ENCODE data around the gene DRAP1. TPM values are rescaled to one million over a fixed set of nuclear protein-coding genes. Genes with fewer than 3 reads are reported as not detected.

The DRAP1 gene
- total RNA-seq, 1 donor from 2014 or later, result 106 TPM

DNA sequence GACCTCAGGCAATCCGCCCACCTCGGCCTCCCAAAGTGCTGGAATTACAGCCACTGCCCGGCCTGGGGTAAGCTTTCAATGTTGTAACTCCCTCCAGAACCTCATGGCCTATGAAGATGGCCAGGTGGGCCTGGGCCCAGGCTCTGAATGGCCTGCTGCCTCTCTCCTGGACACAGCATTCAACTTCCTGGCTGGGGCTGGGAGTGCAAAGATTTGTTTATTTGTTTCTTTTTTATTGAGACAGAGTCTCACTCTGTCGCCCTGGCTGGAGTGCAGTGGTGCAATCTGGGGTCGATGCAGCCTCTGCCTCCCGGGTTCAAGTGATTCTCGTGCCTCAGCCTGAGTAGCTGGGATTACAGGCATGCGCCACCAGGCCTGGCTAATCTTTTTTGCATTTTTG, 25.5 kb downstream of the DRAP1 start:
- Mint-ChIP-seq H3K27me3 (ENCODE audit: unreplicated experiment) (peaks cover 6% of the 10 kb centered on the region), H3K9me3 (ENCODE audit: unreplicated experiment) (no peaks in the 10 kb centered on the region), H3K4me1 (ENCODE audit: unreplicated experiment) (peaks cover 3% of the 10 kb centered on the region), H3K36me3 (ENCODE audit: unreplicated experiment) (no peaks in the 10 kb centered on the region), H3K4me3 (ENCODE audit: unreplicated experiment) (no peak overlapping the region), H3K27ac (ENCODE audit: unreplicated experiment) (no peak overlapping the region)
- DNase-seq (ENCODE audit: extremely low spot score, unreplicated experiment), result no peak
- TF ChIP-seq, protein P1, sequence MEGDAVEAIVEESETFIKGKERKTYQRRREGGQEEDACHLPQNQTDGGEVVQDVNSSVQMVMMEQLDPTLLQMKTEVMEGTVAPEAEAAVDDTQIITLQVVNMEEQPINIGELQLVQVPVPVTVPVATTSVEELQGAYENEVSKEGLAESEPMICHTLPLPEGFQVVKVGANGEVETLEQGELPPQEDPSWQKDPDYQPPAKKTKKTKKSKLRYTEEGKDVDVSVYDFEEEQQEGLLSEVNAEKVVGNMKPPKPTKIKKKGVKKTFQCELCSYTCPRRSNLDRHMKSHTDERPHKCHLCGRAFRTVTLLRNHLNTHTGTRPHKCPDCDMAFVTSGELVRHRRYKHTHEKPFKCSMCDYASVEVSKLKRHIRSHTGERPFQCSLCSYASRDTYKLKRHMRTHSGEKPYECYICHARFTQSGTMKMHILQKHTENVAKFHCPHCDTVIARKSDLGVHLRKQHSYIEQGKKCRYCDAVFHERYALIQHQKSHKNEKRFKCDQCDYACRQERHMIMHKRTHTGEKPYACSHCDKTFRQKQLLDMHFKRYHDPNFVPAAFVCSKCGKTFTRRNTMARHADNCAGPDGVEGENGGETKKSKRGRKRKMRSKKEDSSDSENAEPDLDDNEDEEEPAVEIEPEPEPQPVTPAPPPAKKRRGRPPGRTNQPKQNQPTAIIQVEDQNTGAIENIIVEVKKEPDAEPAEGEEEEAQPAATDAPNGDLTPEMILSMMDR (IDR thresholded peaks at IDR 0.05), result no peak

DNA sequence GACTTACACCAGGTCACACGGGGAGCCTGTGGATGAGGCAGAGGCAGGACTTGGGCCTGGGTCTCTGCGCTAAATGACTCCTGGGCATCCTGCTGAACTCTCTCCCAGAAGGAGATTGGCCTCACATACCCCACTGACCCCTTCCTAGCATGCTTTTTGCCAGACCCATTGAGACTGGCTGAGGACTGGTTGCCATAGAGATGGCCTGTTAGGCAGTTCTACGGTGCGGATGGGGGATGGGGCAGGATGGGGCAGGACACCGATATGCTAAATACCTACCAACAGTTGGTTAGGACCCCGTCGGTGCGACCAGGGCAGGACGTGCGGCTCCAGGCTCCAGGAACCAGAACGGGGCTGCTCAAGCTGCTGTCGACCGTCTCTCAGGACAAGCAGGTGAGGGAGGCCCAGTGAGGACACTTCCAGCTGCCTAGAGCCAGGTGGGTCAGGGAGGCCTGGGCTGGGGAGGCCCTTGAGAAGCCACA, 26.2 kb downstream of the DRAP1 start, which contains the start of gene TSGA10IP:
TSGA10IP (plus strand) TSS at position 51 of the 482 bp plus-strand sequence; CDS start at position 247, 196 bp downstream.
- Mint-ChIP-seq H3K27me3 (ENCODE audit: unreplicated experiment) (peaks cover 6% of the 10 kb centered on the region), H3K4me3 (ENCODE audit: unreplicated experiment) (no peak within 1 kb of the TSS), H3K27ac (ENCODE audit: unreplicated experiment) (no peak within 1 kb of the TSS), H3K36me3 (ENCODE audit: unreplicated experiment) (no peaks in the 10 kb centered on the region), H3K9me3 (ENCODE audit: unreplicated experiment) (no peaks in the 10 kb centered on the region), H3K4me1 (ENCODE audit: unreplicated experiment) (peaks cover 3% of the 10 kb centered on the region)
- TF ChIP-seq, protein P1 (IDR thresholded peaks at IDR 0.05), result no peak
- DNase-seq (ENCODE audit: extremely low spot score, unreplicated experiment), result no peak

DNA sequence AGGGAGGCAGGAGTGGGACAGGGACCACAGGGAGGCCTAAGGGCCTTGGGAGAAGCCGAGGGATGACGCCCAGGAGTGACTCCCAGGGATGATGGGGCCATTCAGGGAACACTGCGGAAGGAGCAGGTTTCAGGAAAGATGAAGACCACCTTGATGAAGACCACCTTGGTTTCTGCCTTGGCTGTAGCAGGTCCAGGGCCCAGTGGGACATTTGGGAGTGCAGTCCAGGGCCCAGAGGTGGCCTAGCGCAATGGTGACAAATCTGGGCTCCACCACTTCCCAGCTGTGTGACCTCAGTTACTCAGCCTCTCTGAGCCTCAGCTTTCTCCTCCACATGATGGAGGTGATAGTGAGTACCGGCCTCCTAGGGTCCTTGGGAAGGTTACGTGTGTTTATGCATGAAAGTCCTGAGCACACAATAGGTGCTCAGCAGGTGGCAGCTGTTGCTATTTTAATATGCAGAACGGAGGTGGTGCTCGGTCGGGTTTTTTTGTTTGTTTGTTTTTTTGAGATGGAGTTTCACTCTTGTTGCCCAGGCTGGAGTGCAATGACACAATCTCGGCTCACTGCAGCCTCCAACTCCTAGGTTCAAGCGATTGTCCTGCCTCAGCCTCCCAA, 26.8 kb downstream of the DRAP1 start:
- H3K27me3 Mint-ChIP-seq (ENCODE audit: unreplicated experiment), result peaks cover 11% of the 10 kb centered on the region
- H3K36me3 Mint-ChIP-seq (ENCODE audit: unreplicated experiment), result no peaks in the 10 kb centered on the region
- no peak overlapping the region for H3K27ac Mint-ChIP-seq (ENCODE audit: unreplicated experiment)
- TF ChIP-seq, protein P1 (IDR thresholded peaks at IDR 0.05), result no peak
- H3K4me1 Mint-ChIP-seq (ENCODE audit: unreplicated experiment), result peaks cover 3% of the 10 kb centered on the region
- H3K9me3 Mint-ChIP-seq (ENCODE audit: unreplicated experiment), result no peaks in the 10 kb centered on the region
- H3K4me3 Mint-ChIP-seq (ENCODE audit: unreplicated experiment), result no peak overlapping the region
- no peak for DNase-seq (ENCODE audit: extremely low spot score, unreplicated experiment)

DNA sequence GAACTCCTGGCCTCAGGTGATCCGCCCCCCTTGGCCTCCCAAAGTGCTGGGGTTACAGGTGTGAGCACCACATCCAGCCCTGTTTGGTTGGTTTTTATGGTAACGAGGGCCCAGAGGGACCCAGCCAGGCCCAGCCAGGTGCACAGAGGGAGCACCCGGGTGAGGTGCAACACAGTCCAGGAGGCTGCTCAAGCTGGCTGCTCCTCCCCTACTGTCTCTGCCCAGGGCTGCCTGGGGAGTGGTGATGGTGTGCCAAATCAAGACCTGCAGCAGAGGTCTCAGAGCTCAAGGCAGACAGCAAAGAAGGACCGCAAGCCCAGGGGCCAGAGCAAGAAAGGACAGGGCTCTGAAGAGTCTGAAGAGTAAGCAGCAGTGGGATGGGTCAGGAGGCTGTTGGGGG, 27.4 kb downstream of the DRAP1 start:
- DNase-seq (ENCODE audit: extremely low spot score, unreplicated experiment), result no peak
- Mint-ChIP-seq H3K27me3 (ENCODE audit: unreplicated experiment) (peaks cover 12% of the 10 kb centered on the region), H3K27ac (ENCODE audit: unreplicated experiment) (no peak overlapping the region), H3K4me1 (ENCODE audit: unreplicated experiment) (peaks cover under 1% of the 10 kb centered on the region), H3K36me3 (ENCODE audit: unreplicated experiment) (no peaks in the 10 kb centered on the region), H3K4me3 (ENCODE audit: unreplicated experiment) (no peak overlapping the region), H3K9me3 (ENCODE audit: unreplicated experiment) (no peaks in the 10 kb centered on the region)
- TF ChIP-seq, protein P1 (IDR thresholded peaks at IDR 0.05), result no peak

DNA sequence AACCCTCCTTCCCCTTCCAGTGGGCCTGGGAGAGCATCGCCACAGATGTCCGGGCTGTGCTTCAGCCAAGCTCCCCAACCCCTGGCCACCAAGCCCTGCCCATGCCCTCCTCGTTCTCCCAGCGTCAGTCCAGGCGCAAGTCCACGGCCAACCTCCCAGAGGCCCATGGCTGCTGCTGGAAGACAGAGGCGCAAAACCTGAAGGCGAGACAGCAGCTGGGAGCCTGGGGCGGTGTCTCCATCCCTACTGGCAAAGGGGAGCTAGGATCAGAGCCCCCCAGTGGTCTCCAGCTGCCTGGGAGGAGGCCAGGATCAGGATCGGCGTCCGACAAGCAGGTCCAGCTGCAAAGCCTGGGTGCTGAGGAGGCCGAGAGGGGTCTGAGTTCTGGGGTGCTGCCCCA, 27.9 kb downstream of the DRAP1 start:
- no peak overlapping the region for H3K27ac Mint-ChIP-seq (ENCODE audit: unreplicated experiment)
- TF ChIP-seq, protein P1 (IDR thresholded peaks at IDR 0.05), result no peak
- peaks cover 15% of the 10 kb centered on the region for H3K27me3 Mint-ChIP-seq (ENCODE audit: unreplicated experiment)
- no peaks in the 10 kb centered on the region for H3K36me3 Mint-ChIP-seq (ENCODE audit: unreplicated experiment)
- H3K4me1 Mint-ChIP-seq (ENCODE audit: unreplicated experiment), result no peaks in the 10 kb centered on the region
- no peak for DNase-seq (ENCODE audit: extremely low spot score, unreplicated experiment)
- no peak overlapping the region for H3K4me3 Mint-ChIP-seq (ENCODE audit: unreplicated experiment)
- no peaks in the 10 kb centered on the region for H3K9me3 Mint-ChIP-seq (ENCODE audit: unreplicated experiment)

Measured in osteocyte (in vitro differentiated cells).